GM12891 (cell line): ENCODE data around the gene HAP1.

Source experiments
- PAX5 ChIP-seq: IDR thresholded peaks from 2 replicates; pipeline ENCODE4 v1.6.1; 2011; ENCODE audit warnings: low read length, moderate library complexity, mild to moderate bottlenecking; ENCODE audit not compliant: insufficient read depth, severe bottlenecking
- POLR2A ChIP-seq: IDR thresholded peaks from 2 replicates; pipeline ENCODE4 v1.6.1; 2011; ENCODE audit warnings: low read depth, low read length, control low read depth
- POLR2AphosphoS5 ChIP-seq: IDR thresholded peaks from 2 replicates; pipeline ENCODE4 v1.6.1; 2011; ENCODE audit warnings: low read depth, low read length, control low read depth
- POU2F2 ChIP-seq: IDR thresholded peaks from 2 replicates; pipeline ENCODE4 v1.6.1; 2011; ENCODE audit warnings: low read depth, mild to moderate bottlenecking, control low read depth, low read length, moderate library complexity
- SPI1 ChIP-seq: IDR thresholded peaks from 2 replicates; pipeline ENCODE4 v1.6.1; 2011; ENCODE audit warnings: low read depth, low read length, control low read depth
- TAF1 ChIP-seq: IDR thresholded peaks from 2 replicates; pipeline ENCODE4 v1.6.1; 2011; ENCODE audit warnings: low read depth, low read length, control low read depth

GRCh38 chr17:41680426-41681040 lies 53.9 kb downstream of the HAP1 start:
- TF ChIP-seq POLR2A (no peak), POLR2AphosphoS5 (no peak), TAF1 (no peak), PAX5 (no peak), SPI1 (no peak), POU2F2 (no peak)
